ENCODE results near the gene CRHR1. TPM values are rescaled to one million over a fixed set of nuclear protein-coding genes. Genes with fewer than 3 reads are reported as not detected.

CRHR1 gene
- total and polyA plus RNA-seq, 10 of the 15 experiments (the other 5 are each of a cell fraction or from before 2014, with no cell fraction given): 0.08 TPM; not detected in 9

DNA sequence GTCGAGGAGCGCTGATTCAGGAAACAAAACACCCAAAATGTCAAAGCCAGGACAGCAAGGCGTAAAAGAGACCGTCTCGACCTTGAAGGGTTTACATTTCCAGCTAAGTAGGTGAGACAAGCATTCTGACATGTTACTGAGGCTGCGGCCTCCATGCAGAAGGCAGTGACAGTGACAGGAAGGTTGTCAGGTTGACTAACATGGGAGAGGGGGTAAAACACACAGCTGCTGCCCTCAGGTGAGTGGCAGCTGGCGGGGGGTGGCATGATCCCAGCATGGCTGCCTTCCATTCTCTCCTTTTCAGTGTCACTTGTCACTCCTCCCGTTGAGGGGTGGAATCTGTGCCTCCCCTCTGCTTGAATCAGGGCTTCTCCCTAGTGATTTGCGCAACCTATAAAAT lies 31.9 kb upstream of the CRHR1 start:
- Histone ChIP-seq H3K4me3 (no peak overlapping the region), H3K4me1 (ENCODE audit: control insufficient read depth, insufficient read depth, low read length) (no peaks in the 10 kb centered on the region), H3K9ac (ENCODE audit: control insufficient read depth, insufficient read depth, low read length) (no peak overlapping the region), H4K20me1 (ENCODE audit: control insufficient read depth, insufficient read depth) (no peaks in the 10 kb centered on the region), H3K36me3 (ENCODE audit: control insufficient read depth in 2 of 2, insufficient read depth in 2 of 2, low read length in 1 of 2) (no peaks in the 10 kb centered on the region), H3K79me2 (ENCODE audit: control insufficient read depth, insufficient read depth, low read length) (no peaks in the 10 kb centered on the region), H3K9me3 (replicated peaks; ENCODE audit: control insufficient read depth, insufficient read depth, low read length) (no peaks in the 10 kb centered on the region), H3K27ac (ENCODE audit: control insufficient read depth, insufficient read depth) (no peak overlapping the region), H3K4me2 (ENCODE audit: control insufficient read depth, insufficient read depth) (no peak overlapping the region), H3K27me3 (replicated peaks in 1 of 2; ENCODE audit: control insufficient read depth in 2 of 2, insufficient read depth in 2 of 2, low read length in 1 of 2) (peaks cover 0 to 4% of the 10 kb centered on the region in 2 experiments; a peak in 2 of 4 replicates), H2AFZ (ENCODE audit: control insufficient read depth, low read depth, low read length) (no peak overlapping the region)
- no TSS peak for BruUV-seq (replicated peaks)
- DNase-seq (ENCODE audit: low read depth, low spot score): no peak
- ChIA-PET SMC1A (ENCODE audit: uncharacterized antibody, unreplicated experiment) (no interaction called here), POLR2A (no interaction called here), CTCF (no interaction called here), RAD21 (ENCODE audit: unreplicated experiment) (no interaction called here)
- no peak for TF ChIP-seq JUNB (IDR thresholded peaks at IDR 0.05)
- TF ChIP-seq NBN (IDR thresholded peaks at IDR 0.05): no peak
- TF ChIP-seq, protein P1, sequence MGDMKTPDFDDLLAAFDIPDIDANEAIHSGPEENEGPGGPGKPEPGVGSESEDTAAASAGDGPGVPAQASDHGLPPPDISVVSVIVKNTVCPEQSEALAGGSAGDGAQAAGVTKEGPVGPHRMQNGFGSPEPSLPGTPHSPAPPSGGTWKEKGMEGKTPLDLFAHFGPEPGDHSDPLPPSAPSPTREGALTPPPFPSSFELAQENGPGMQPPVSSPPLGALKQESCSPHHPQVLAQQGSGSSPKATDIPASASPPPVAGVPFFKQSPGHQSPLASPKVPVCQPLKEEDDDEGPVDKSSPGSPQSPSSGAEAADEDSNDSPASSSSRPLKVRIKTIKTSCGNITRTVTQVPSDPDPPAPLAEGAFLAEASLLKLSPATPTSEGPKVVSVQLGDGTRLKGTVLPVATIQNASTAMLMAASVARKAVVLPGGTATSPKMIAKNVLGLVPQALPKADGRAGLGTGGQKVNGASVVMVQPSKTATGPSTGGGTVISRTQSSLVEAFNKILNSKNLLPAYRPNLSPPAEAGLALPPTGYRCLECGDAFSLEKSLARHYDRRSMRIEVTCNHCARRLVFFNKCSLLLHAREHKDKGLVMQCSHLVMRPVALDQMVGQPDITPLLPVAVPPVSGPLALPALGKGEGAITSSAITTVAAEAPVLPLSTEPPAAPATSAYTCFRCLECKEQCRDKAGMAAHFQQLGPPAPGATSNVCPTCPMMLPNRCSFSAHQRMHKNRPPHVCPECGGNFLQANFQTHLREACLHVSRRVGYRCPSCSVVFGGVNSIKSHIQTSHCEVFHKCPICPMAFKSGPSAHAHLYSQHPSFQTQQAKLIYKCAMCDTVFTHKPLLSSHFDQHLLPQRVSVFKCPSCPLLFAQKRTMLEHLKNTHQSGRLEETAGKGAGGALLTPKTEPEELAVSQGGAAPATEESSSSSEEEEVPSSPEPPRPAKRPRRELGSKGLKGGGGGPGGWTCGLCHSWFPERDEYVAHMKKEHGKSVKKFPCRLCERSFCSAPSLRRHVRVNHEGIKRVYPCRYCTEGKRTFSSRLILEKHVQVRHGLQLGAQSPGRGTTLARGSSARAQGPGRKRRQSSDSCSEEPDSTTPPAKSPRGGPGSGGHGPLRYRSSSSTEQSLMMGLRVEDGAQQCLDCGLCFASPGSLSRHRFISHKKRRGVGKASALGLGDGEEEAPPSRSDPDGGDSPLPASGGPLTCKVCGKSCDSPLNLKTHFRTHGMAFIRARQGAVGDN (IDR thresholded peaks at IDR 0.05): no peak
- TF ChIP-seq POLR2AphosphoS2 (IDR thresholded peaks at IDR 0.05; ENCODE audit: low read depth, low read length): no peak
- TF ChIP-seq, protein P2, sequence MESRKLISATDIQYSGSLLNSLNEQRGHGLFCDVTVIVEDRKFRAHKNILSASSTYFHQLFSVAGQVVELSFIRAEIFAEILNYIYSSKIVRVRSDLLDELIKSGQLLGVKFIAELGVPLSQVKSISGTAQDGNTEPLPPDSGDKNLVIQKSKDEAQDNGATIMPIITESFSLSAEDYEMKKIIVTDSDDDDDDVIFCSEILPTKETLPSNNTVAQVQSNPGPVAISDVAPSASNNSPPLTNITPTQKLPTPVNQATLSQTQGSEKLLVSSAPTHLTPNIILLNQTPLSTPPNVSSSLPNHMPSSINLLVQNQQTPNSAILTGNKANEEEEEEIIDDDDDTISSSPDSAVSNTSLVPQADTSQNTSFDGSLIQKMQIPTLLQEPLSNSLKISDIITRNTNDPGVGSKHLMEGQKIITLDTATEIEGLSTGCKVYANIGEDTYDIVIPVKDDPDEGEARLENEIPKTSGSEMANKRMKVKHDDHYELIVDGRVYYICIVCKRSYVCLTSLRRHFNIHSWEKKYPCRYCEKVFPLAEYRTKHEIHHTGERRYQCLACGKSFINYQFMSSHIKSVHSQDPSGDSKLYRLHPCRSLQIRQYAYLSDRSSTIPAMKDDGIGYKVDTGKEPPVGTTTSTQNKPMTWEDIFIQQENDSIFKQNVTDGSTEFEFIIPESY (IDR thresholded peaks at IDR 0.05): no peak
- intact Hi-C loops (cut with micrococcal nuclease; ENCODE audit: unreplicated experiment) (no loop called here), in situ Hi-C loops (cut with MboI) (no loop called here)
- FAIRE-seq: no peak
- ATAC-seq: no peak
- 27% methylated on average over 9 of the region's 9 CpGs for WGBS (ENCODE audit: insufficient coverage, insufficient replicate concordance, low lambda C conversion rate, missing lambda C conversion rate)

Data from GM12878 (cell line).